Measurements from ENCODE around the gene RAB25. TPM values are rescaled to one million over a fixed set of nuclear protein-coding genes. Genes with fewer than 3 reads are reported as not detected.
"Not testable (repeated sequence)": the region's sequence is repeated elsewhere in the genome, so short reads cannot be mapped to it uniquely, and the experiment has no call there.

RAB25 gene
- total RNA-seq, result not detected in 2 replicates

DNA sequence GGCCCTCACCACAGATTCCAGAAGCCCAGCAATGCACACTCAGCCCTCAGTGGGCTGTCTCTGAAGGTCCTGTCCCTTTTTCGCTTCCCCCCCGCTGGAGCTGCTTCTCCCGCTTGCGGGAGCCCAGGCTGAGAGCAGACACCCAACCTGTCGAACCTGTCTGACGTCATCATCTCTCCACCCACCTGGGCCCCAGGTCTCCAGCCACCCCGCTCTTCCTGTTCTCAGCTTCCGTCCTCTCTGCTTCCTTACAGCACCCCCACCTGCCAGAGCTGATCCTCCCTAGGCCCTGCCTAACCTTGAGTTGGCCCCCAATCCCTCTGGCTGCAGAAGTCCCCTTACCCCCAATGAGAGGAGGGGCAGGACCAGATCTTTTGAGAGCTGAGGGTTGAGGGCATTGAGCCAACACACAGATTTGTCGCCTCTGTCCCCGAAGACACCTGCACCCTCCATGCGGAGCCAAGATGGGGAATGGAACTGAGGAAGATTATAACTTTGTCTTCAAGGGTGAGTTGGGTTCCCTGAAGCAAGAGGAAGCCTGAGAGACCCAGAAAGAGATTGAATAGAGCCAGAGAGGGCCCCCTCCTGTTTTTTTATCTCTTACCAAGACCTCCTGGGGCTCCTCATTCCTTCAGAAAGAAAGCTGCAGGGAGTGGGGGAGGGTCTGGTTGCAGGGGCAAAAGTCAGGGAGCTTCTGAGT is at the start of gene RAB25:
RAB25 (plus strand) TSS at position 224 of the 700 bp plus-strand sequence; CDS start at position 465, 241 bp downstream.
- no peak for DNase-seq (ENCODE audit: low read depth in 2 of 2)

DNA sequence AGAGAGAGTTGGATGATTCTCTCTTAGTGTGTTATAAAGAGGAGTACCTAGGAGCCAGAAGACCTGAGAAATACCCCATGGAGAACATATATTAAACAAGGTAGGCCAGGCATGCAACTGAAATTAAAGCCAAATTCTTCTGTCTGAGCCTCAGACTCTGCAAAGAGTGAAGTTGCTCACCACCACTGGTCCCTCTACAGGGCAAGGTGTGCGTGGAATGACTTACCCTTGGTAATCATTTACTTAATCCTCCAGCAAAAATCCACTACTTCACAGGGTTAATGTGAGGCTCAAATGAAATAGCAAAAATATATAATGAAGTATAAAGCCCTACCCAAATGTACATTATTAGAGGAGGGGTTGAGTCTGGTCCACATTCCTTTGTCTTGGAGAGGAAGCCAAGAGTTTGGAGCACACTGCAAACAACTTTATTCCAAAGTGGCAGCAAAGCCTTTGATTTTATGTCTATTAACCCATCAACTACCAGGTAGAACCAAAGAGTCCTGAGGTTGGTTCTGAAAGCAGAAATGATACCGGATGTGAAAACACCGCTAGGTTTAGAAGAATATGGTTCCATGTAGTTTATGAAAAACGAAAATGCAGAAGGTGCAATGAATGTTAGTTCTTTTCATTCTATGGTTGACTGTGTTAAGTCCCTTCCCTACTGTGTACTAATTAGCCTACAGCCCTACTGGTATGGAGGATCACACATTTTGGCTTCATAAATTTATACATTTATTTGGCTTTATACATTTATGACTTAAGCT is 48.7 kb upstream of the RAB25 start:
- DNase-seq (ENCODE audit: low read depth in 2 of 2), result no peak

DNA sequence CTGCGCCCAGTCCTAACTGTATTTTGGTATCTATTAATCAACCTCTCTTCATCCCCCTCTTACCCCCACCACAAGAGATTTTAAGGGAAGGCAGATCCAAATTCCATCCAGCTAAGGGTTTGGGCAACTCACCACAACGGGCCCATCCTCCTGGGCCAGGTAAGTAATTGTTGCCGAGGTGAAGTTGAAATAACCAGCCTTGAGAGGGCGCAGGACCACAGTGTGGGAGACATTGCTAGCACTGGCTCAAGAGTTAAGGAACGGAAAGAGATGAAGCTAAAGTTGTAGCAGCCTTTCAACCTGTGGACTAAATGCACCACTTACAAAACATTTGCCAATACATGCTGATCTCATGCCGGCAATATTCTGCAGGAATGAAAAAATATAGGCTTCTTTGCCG is 46.1 kb upstream of the RAB25 start:
- no peak for DNase-seq (ENCODE audit: low read depth in 2 of 2)

DNA sequence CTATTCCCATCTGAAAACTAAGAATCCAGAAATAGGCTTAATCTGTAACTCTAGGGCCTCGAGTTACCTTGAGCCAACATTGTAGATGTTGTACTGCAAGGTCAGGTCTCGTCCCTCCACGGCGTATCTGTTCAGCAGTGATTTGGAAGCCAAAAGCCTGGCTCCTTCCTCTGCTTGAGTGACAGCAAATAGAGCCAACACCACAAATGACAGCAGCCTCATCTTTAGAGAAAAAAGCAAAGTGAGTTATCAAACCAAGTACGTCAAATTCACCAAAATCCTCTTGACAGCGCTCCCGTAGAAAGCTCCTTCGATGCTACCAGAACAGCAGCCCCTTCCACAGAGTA is 41.0 kb upstream of the RAB25 start:
- DNase-seq (ENCODE audit: low read depth in 2 of 2), result no peak

DNA sequence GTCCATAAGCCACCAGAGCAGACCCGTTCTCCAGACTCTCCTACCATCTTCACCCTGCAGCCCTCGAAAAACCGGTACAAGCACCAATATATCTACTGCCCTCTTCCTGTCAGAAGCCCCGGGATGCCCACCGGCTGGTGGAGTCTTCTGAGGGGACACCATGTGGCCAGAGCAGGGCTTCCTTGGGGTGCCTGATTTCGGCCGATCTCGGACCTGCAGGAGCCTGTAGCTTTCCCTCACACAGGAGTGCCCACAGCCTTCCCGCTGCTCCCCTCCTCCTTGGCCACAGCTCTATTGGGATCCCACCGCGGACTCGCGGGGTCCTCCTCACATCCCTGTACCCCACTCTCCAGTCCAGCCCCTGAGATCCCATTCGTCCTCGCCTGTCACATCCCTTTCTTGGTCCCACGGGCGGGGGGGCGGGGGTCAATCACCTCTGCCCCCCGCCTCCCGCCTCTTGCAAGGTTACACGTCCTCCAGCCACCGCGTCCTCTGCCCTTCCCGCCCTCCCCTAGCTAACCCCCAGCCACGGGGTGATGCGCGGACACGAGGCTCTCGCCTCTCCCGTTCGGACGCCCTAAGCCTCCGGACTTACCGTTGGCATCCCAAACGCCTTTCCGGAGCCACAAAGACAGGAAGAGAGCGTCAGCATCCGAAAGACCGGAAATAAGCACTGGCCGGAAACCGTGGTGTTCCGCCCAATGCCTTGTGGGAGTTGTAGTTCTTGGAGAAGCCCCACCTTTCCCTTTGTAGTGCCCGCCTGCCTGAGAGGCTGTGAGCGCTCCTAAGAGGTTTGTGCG is 40.5 kb upstream of the RAB25 start, which contains the start of gene SSR2:
SSR2 (minus strand) TSS at position 659 of the 800 bp plus-strand sequence. CDS start 784 bp downstream, outside the sequence.
- peak; percentile 93 to 96 for DNase-seq (ENCODE audit: low read depth in 2 of 2)

DNA sequence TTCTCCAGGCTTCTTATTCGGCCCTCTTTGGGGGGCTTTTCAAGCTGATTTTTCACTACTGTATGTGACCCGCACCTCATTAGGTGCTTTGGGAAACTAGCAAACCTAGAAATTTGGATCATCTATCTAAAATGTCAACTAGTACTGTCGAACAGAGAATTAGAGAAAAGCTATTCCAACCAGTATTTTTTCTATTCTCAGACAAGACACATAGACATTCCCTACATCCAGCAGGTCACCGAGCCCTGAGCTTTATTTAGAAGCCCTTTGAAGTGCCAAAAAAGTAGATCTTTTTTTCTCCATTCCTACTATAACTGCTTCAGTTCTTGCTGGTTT is 39.9 kb upstream of the RAB25 start:
- no peak for DNase-seq (ENCODE audit: low read depth in 2 of 2)

DNA sequence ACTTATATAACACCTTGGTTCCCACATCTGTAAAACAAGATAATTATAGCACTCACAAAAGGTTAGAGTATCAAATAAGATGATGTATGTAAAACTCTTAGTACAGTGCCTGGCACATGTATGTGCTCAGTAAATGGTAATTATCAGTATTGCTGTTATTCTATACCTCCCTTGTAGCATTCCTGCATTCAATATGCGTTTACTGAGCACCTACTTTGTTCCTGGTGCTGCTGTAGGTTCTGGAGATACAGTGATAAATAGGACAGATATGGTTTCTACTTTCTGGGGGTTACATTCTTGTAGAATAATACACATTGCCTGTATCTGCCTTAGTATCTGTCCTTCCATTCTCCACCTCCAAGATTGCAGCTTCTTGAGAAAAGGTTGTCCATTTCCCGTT is 39.0 kb upstream of the RAB25 start:
- DNase-seq (ENCODE audit: low read depth in 2 of 2), result no peak

DNA sequence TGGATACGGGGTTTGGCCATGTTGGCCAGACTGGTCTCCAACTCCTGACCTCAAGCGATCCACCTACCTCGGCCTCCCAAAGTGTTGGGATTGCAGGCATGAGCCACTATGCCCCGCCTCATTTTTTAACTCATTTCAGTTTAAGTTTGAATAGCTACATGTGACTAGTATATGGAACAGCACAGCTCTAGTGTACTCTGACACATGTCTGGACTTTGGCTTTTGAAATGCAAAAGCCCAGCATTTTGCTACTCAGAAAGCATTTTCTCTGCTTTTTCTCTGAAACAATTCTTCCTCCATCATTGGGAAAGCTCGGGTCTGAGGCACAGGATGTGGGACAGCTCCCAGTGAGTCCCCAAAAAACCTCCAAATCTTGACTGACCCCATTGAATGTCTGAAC is 36.2 kb upstream of the RAB25 start:
- DNase-seq (ENCODE audit: low read depth in 2 of 2), result no peak

DNA sequence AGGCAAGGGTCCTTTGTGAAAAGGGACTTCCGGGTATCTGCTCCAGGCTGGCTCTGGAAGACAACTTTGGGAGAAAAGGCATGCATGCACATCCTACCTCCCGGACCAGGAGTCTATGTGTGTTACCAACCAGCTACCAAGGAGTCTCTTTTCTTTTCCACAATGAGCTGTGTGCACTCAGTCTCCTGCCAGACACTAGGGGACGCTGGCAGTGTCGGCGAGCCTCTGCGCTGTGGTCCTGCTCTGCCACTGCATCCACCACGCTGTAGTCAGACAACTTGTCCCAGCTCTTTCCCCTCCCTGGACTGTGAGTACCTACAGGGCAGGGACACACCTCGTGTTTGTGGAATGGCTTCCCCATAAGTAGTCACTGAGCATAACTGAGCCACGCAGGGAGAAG is 35.1 kb upstream of the RAB25 start:
- peak; percentile 52 to 76 for DNase-seq (ENCODE audit: low read depth in 2 of 2)

DNA sequence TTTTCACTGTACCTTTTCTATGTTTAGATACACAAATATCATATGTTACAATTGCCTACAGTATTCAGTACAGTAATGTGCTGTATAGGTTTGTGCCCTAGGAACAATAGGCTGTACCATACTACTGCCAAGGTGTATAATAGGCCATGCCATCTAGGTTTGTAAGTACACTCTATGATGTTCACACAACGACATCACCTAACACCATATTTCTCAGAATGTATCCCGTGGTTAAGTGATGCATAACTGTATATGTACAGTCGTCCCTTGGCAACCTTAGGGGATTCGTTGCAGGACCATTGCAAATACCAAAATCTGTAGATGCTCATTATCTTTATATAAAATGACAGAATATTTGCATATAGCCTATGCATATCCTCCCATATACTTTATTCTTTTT is 34.4 kb upstream of the RAB25 start:
- DNase-seq (ENCODE audit: low read depth in 2 of 2), result no peak

DNA sequence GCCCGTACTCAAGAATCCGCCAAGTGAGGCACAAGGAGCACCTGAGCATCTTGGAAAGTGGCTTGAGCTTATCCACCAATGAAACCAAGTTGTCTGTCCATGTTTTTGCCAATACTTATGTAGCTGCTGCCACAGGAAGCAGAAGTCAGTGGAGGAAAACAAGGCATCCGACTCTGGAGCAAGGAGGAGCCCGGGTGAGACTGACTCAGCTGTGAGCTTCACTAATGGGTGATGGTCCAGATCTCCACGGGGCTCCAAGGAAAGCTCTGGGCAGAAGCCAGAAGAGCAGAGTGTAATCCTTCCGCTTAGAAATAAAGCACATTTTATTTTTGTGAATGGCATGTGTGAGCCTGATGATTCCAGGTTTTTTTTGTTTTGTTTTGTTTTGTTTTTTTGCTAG is 27.9 kb upstream of the RAB25 start:
- DNase-seq (ENCODE audit: low read depth in 2 of 2), result peak in 1 of 2 donors; percentile 53

DNA sequence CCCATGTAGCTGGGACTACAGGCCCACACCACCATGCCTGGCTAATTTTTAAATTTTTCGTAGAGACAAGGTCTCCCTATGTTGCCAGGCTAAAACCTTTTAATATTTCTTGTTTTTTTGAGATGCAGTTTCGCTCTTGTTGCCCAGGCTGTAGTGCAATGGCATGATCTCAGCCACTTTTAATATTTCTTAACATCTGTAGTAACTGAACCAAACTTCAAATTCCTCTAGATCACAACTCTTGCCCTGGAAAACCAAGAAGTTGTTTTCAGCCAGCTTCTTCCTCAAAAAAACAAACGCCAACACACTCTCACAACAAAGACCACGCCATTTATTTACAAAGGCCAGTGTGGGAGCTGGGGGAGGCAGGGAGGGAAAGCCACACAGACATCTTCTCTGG is 26.0 kb upstream of the RAB25 start:
- not testable (repeated sequence) for DNase-seq (ENCODE audit: low read depth in 2 of 2)

DNA sequence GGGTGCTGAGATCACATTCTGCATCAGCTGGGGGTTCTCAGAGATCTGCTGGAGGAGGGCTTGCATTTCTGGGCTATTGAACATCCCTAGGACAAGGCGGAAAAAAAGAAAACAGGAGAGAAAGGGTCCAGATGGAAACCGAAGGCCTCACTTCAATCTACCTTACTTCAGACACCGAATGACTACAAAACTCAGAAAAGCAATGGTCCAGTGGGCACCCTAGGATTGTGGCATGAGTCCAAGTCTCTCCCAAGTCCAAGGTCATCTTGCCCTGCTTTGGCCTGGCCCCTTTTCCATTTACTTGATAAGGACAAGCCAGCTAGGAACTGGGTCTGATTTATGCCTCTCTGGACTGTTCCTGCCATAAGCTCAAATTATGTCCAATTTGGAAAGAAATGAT is 18.1 kb upstream of the RAB25 start:
- no peak for DNase-seq (ENCODE audit: low read depth in 2 of 2)

DNA sequence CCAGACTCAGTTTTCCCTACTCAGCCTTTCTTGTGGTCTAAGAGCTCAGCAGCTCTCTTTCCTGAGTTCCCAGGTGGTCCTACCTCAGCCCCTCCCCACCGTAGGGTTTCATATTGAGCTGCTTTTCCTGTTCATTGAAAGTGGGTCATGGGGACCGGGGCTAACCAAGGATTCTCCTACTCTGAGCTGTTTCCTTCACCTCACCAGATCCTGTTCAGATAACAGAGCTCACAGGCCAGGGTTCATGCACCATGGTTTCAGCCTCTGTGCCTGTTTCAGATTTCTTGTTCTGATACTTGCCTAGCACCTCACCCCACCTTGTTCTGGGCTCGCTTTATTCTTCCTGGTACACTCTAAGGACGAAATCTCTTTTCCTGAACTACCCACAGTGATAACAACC is 15.9 kb upstream of the RAB25 start:
- DNase-seq (ENCODE audit: low read depth in 2 of 2), result no peak

DNA sequence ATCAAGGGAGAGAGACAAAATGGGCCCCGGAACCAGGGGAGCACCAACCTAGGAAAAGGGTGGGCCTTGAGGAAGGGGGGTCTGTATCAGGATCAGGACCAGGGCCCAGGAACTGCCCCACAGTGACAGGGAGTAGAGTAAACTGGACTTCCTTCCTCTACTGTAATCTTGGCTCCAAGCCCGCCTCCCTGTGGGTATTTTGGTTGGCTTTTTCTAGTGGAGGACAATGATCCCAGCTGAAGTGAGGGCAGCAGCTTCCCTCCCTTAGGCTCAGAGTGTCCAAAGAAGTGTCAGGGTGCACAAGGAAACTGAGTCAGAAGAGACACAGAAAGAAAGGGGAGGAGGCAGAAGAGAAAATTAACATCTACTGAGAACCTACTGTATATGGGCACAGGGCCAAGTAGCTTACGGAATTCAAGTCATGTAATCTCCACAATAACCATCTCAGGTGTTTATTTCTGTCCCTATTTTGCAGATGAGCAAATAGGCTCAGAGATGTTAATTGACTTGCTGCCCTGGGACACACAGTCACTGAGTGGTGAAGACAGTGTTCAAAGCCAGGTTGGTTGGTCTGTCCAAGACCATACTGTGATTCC is 12.2 kb upstream of the RAB25 start:
- peak in 1 of 2 donors; percentile 34 for DNase-seq (ENCODE audit: low read depth in 2 of 2)

DNA sequence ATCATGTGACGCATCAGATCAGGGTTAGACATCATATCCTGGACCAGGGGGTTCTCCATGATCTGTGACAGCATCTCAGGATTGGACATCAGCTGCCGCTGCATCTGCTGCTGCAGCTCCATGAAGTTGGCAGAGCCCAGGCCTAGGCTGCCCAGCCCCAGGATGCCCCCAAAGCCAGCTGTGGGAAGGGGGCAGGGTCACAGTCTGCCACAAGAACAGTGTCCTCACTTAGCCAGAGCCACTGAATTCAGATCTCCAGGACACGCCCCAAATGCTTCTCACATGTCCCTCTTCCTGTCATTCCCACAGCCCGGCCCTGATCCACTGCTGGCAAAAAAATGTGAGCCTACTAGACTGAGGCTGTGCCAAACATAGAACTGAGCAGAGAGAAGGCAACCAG is 10.6 kb upstream of the RAB25 start:
- DNase-seq (ENCODE audit: low read depth in 2 of 2), result no peak

DNA sequence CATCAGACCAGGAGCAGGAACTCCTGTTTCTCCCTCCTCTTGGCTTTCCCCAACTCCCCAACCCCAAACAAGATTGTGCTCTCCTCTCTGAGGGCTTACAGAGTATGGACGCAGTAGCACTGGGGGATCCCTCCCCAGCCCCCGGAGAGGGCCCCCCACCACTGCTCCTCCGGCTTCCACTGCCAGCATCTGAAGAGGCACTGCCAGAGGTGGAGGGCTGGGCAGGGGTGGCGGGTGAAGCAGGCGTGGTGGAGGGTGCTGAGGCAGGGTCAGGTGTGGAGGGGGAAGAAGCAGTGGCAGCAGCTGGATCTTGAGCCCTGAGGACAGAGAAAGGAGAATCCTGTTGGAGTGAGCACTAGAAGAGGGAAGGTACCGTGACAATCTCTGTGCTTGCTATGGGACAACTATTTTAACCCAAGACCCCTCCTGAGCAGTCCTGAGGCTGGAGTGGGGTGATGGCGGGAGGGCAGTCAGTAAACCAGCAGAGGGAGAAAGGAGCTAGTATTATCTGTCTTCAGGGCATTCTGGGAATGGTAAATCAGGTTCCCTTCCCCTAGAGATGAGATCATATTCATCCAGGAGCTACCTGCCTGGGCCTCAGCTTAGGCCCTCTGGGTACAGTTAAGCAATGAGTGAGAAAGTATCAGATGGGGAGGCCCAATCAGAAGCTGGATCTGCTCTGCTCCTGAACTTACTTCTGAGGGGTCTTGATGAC is 9.8 kb upstream of the RAB25 start:
- DNase-seq (ENCODE audit: low read depth in 2 of 2), result no peak

DNA sequence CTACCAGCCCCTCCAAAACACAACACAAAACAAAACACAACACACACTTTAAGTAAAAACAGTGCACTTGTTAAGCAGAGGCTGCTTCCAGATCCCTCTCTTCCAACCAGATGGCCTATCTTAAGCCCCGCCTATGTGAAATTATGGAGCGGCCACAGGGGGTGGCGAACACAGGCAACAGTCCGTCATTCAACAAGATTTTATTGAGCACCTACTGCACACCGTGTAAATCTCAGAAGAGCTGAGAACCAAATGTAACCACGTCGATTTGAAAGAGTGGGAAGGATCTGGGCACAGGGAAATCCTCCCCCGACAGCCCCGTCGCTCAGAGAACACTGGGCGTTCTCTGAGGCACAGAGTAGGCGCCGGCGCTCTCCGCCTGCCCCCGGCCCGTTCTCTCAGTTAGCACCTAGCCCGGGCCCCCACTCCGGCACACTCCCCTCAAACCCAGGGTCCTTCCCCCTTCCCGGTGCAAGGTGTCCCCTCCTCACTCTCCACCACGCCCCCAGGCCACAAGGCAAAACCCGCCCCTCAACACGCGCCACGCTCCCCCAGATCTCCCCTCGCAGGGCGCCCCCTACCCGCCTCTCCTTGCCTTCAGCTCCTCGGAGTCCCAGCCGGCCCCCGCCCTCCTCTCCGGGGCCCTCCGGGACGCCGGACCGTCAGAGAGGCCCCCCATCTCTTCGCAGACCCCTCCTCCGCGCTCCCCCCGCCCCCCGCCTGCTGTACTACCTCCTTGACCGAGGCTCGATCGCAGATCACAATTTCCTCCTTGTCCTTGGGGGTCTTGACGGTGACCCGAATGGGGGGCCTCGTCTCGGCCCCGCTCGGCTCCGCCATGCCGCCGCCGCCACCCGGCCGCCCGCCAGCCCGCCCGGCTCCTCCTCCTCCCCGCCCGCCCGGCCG is 7.8 kb upstream of the RAB25 start:
- peak in 1 of 2 donors; percentile 79 for DNase-seq (ENCODE audit: low read depth in 2 of 2)

DNA sequence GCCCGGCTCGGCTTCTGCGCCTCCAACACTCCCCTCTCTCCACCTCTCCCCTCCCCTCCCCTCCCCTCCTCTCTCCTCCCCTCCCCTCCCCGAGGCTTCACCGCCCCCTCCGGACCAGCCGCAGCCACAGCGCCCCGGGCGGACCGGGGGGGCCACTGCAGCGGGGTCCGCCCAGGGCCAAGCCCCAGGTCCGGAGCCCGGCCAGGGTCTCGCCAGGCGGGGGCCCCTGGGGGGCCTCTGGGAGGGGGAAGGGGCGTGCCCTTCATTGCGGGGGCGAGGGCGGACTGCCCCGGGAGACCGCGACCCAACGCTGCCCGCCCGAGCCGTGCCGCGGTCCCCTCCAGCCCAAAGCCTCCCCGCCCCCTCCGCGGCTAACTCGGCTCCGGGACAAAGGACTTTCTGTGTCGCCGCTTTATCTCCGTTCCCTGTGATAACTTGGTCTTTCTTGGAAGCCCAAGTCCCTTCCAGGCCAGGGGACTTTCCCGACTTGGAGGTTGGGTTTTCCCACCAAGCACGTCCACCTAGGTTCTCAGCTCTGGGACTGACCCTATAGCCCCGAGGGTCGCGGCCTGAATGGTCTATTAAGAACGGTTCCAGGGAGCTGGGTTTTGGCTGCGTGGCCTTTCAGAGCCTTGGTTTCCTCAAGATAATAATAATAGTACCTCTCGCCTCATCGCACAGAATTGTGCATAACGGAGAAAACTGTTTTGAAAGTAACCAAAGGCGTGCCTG is 7.0 kb upstream of the RAB25 start, which contains the start of gene UBQLN4:
UBQLN4 (minus strand) TSS at position 31 of the 732 bp plus-strand sequence. CDS start 97 bp downstream, outside the sequence.
- peak; percentile 73 to 92 for DNase-seq (ENCODE audit: low read depth in 2 of 2)

Data from dermis microvascular lymphatic vessel endothelial cell (primary cell).